ENCODE measurements around the gene TRAPPC14. TPM values are rescaled to one million over a fixed set of nuclear protein-coding genes. Genes with fewer than 3 reads are reported as not detected.
A peak's percentile ranks its signal among the peaks of the same experiment; 100 is the strongest.

TRAPPC14 gene
- total RNA-seq, 1 donor: 8.0 TPM

DNA sequence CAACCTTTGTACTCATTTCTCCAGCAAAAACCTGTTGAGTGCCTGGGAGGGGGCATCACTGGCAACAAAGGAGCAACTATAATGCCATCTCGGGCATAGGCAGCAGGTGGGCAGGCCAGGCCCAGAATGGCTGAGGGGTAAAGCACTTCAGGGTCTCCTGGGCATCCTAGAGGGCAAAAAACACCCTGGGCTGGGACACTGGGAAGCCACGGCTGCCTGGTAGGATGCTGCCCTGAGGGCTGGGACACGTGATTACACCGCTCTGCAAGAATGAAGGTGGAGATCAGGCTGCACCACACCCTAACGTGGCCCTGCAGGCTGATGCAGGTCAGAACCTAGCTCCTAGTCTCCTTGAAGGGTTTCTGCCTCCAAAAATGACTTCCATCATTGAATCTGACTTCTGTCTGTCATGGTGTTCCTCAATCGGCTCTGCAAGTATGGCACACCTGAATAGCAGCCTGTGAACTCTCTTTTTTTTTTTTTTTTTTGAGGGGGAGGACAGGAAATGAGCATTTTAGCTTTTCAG lies 4.5 kb upstream of the TRAPPC14 start:
- Histone ChIP-seq H3K4me1 (ENCODE audit: insufficient read depth, low read length) (peaks cover 6% of the 10 kb centered on the region), H3K27me3 (ENCODE audit: insufficient read depth, low read length) (peaks cover 17% of the 10 kb centered on the region), H4K20me1 (ENCODE audit: insufficient read depth, low read length) (no peaks in the 10 kb centered on the region), H2AFZ (ENCODE audit: low read length) (no peak overlapping the region), H3K27ac (ENCODE audit: low read depth, low read length) (no peak overlapping the region), H3K4me3 (ENCODE audit: insufficient read depth, low read length) (no peak overlapping the region), H3K79me2 (ENCODE audit: insufficient read depth, low read length) (peaks cover 2% of the 10 kb centered on the region), H3K36me3 (ENCODE audit: insufficient read depth, low read length) (no peaks in the 10 kb centered on the region), H3K9me3 (ENCODE audit: low read depth, low read length) (no peaks in the 10 kb centered on the region), H3K4me2 (ENCODE audit: insufficient read depth, low read length) (no peak overlapping the region)
- no peak for DNase-seq (ENCODE audit: insufficient read length, low spot score, missing footprints)
- TF ChIP-seq, protein P1, sequence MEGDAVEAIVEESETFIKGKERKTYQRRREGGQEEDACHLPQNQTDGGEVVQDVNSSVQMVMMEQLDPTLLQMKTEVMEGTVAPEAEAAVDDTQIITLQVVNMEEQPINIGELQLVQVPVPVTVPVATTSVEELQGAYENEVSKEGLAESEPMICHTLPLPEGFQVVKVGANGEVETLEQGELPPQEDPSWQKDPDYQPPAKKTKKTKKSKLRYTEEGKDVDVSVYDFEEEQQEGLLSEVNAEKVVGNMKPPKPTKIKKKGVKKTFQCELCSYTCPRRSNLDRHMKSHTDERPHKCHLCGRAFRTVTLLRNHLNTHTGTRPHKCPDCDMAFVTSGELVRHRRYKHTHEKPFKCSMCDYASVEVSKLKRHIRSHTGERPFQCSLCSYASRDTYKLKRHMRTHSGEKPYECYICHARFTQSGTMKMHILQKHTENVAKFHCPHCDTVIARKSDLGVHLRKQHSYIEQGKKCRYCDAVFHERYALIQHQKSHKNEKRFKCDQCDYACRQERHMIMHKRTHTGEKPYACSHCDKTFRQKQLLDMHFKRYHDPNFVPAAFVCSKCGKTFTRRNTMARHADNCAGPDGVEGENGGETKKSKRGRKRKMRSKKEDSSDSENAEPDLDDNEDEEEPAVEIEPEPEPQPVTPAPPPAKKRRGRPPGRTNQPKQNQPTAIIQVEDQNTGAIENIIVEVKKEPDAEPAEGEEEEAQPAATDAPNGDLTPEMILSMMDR (IDR thresholded peaks at IDR 0.05; ENCODE audit: extremely low read depth, low read depth, low read length): no peak

DNA sequence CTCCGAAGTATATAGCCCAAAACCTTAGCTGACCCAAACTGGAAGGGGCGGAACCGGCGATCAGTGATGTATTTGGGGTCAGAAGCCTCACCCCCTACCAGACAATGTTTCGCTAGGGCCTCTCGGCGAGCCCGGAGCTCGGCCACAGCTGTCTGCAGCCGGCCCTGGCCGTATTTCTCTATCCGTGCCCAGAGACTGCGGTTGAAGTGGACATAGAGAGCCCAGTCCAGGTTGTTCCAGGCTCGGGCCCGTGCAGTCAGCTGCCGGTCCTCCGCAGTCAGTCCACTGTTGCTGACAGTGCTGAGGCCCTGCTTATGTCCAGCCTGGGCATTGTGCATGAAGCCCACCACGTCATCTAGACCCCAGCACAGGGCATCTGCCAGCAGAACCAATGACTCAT lies 1.5 kb upstream of the TRAPPC14 start:
- no peak overlapping the region for H2AFZ ChIP-seq (ENCODE audit: low read length)
- peaks cover 20% of the 10 kb centered on the region for H4K20me1 ChIP-seq (ENCODE audit: insufficient read depth, low read length)
- H3K4me3 ChIP-seq (ENCODE audit: insufficient read depth, low read length): no peak overlapping the region
- no peak overlapping the region for H3K4me2 ChIP-seq (ENCODE audit: insufficient read depth, low read length)
- peaks cover 21% of the 10 kb centered on the region for H3K36me3 ChIP-seq (ENCODE audit: insufficient read depth, low read length)
- H3K4me1 ChIP-seq (ENCODE audit: insufficient read depth, low read length): peaks cover 17% of the 10 kb centered on the region
- no peaks in the 10 kb centered on the region for H3K9me3 ChIP-seq (ENCODE audit: low read depth, low read length)
- TF ChIP-seq, protein P1 (IDR thresholded peaks at IDR 0.05; ENCODE audit: extremely low read depth, low read depth, low read length): no peak
- H3K27ac ChIP-seq (ENCODE audit: low read depth, low read length): no peak overlapping the region
- peaks cover 27% of the 10 kb centered on the region for H3K79me2 ChIP-seq (ENCODE audit: insufficient read depth, low read length)
- DNase-seq (ENCODE audit: insufficient read length, low spot score, missing footprints): peak; percentile 35
- no peaks in the 10 kb centered on the region for H3K27me3 ChIP-seq (ENCODE audit: insufficient read depth, low read length)

DNA sequence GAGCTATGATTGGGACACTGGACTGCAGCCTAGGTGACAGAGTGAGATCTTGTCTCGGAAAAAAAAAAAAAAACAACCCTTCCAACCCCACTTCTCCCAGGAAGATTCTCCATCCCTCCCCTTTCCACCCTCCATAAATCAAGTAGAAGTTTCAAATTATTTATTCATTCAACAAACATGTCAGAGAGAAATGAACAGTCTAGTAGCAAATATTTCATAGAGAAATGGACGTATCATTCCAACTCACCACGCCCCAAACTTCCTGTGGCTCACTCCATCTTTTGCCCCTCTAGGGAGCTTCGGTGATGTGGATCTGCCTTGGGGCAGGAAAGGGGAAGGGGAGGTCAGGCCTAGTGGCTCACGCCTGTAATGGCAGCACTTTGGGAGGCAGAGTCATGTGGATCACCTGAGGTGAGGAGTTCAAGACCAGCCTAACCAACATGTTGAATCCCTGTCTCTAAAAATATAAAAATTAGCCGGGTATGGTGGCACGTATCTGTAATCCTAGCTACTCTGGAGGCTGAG lies 638 bp upstream of the TRAPPC14 start:
- TF ChIP-seq, protein P1 (IDR thresholded peaks at IDR 0.05; ENCODE audit: extremely low read depth, low read depth, low read length): no peak
- peaks cover 28% of the 10 kb centered on the region for H3K79me2 ChIP-seq (ENCODE audit: insufficient read depth, low read length)
- peaks cover 22% of the 10 kb centered on the region for H3K36me3 ChIP-seq (ENCODE audit: insufficient read depth, low read length)
- peak overlapping the region; percentile 51 for H3K27ac ChIP-seq (ENCODE audit: low read depth, low read length)
- peak; percentile 54 for DNase-seq (ENCODE audit: insufficient read length, low spot score, missing footprints)
- peak overlapping the region; percentile 92 for H3K4me3 ChIP-seq (ENCODE audit: insufficient read depth, low read length)
- H3K9me3 ChIP-seq (ENCODE audit: low read depth, low read length): no peaks in the 10 kb centered on the region
- peak overlapping the region; percentile 77 for H3K4me2 ChIP-seq (ENCODE audit: insufficient read depth, low read length)
- H3K4me1 ChIP-seq (ENCODE audit: insufficient read depth, low read length): peaks cover 17% of the 10 kb centered on the region
- peak overlapping the region; percentile 91 for H2AFZ ChIP-seq (ENCODE audit: low read length)
- peaks cover 24% of the 10 kb centered on the region for H4K20me1 ChIP-seq (ENCODE audit: insufficient read depth, low read length)
- no peaks in the 10 kb centered on the region for H3K27me3 ChIP-seq (ENCODE audit: insufficient read depth, low read length)

DNA sequence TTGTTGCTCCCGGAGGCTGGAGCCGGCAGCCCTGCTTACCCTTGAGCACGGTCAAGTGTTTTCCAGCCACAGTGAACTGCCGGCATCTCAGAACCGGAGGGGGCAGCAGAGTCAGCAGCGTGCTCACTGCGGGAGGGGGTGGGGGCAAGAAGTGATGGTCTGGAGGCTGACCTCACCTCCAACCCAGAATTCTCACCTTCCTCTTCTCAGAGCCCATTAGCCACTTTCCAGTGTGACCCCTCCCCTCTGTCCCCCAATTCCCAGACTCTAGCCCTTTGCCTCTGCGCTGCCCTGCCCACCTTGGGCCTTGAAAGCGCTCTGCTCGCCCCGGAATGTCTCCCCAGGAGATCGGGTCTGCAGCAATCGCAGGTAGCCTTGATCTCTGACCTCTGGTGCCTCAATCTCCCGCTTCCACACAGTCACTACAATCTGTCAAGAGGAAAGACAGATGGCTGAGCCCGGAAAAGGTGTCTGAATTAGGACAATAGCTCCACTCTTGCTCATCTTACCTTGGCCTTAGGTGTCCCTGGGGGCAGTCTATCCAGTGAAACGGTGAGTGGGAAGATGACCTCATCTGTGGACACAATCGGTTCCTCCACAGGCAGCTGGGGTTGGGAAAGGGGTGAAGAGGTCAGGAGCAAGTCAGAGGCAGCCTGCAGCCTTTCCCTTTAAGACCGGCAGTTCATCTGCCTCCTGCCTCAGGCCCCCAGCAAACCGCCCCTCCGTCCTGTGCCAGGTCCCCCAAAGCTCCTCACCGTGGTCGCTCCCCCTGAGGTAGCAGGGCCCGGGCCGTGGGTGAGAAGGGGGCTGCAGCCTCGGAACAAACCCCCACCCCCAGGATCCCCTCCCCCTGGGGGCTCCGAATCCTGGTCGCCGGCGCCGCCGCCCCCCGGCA lies 942 bp downstream of the TRAPPC14 start:
- DNase-seq (ENCODE audit: insufficient read length, low spot score, missing footprints): peak; percentile 95
- Histone ChIP-seq H3K4me3 (ENCODE audit: insufficient read depth, low read length) (peak overlapping the region; percentile 92), H2AFZ (ENCODE audit: low read length) (no peak overlapping the region), H3K27me3 (ENCODE audit: insufficient read depth, low read length) (no peaks in the 10 kb centered on the region), H3K4me2 (ENCODE audit: insufficient read depth, low read length) (peak overlapping the region; percentile 77), H4K20me1 (ENCODE audit: insufficient read depth, low read length) (peaks cover 28% of the 10 kb centered on the region), H3K79me2 (ENCODE audit: insufficient read depth, low read length) (peaks cover 39% of the 10 kb centered on the region), H3K9me3 (ENCODE audit: low read depth, low read length) (no peaks in the 10 kb centered on the region), H3K4me1 (ENCODE audit: insufficient read depth, low read length) (peaks cover 17% of the 10 kb centered on the region), H3K36me3 (ENCODE audit: insufficient read depth, low read length) (peaks cover 34% of the 10 kb centered on the region), H3K27ac (ENCODE audit: low read depth, low read length) (peak overlapping the region; percentile 24)
- TF ChIP-seq, protein P1 (IDR thresholded peaks at IDR 0.05; ENCODE audit: extremely low read depth, low read depth, low read length): peak; percentile 27

Measured in osteoblast (primary cell).